H1 (cell line): ENCODE data around the gene WBP1L. TPM values are rescaled to one million over a fixed set of nuclear protein-coding genes. Genes with fewer than 3 reads are reported as not detected.

ENCODE experiments used
- CTCF ChIA-PET: fragments of 300-600 bp; sonication (Branson Sonifier 250); formaldehyde crosslinking; loops from one replicate; lab custom pipeline; 2021; ENCODE audit not compliant: partially characterized antibody; lab: Charles Lee
- POLR2A ChIA-PET: fragments of 300-600 bp; sonication (Branson Sonifier 250); formaldehyde crosslinking; loops from one replicate; lab custom pipeline; 2021; ENCODE audit warnings: inconsistent platforms; ENCODE audit not compliant: partially characterized antibody; lab: Charles Lee
- DNase-seq, 2 experiments: peaks; one replicate each; pipeline versions ENCODE4 v3.0.0 to v3.0.0-alpha.2; 2010 to 2022; ENCODE audit warnings: low spot score in 2 of 2, low read depth in 1 of 2, mixed read lengths in 1 of 2
- FAIRE-seq: peaks from 2 replicates; lab custom pipeline; 2011; peaks lifted over from hg19 to GRCh38; lab: Jason Lieb, UNC
- H2AFZ ChIP-seq: 2 replicates; pipeline ENCODE4 v1.8.1; 2012; ENCODE audit warnings: low read length, inconsistent platforms
- H2AK5ac ChIP-seq: 2 replicates; pipeline ENCODE4 v1.6.1; 2013; ENCODE audit warnings: low read depth, low read length
- H2BK120ac ChIP-seq: replicated peaks from 2 replicates; pipeline ENCODE3; 2013; ENCODE audit warnings: low read depth, low read length, inconsistent platforms
- H2BK12ac ChIP-seq: 2 replicates; pipeline ENCODE4 v1.6.1; 2013; ENCODE audit warnings: low read depth, low read length
- H2BK15ac ChIP-seq: 2 replicates; pipeline ENCODE4 v1.6.1; 2013; ENCODE audit warnings: low read length
- H2BK20ac ChIP-seq: 2 replicates; pipeline ENCODE4 v1.6.1; 2013; ENCODE audit warnings: low read length
- H2BK5ac ChIP-seq: 2 replicates; pipeline ENCODE4 v1.6.1; 2013; ENCODE audit warnings: low read depth, low read length
- H3K14ac ChIP-seq: 2 replicates; pipeline ENCODE4 v1.6.1; 2013; ENCODE audit warnings: inconsistent platforms; ENCODE audit not compliant: insufficient read length
- H3K18ac ChIP-seq: 2 replicates; pipeline ENCODE4 v1.6.1; 2013; ENCODE audit warnings: low read length; ENCODE audit errors: extremely low read depth
- H3K23ac ChIP-seq: 2 replicates; pipeline ENCODE4 v1.6.1; 2013; ENCODE audit warnings: inconsistent platforms; ENCODE audit not compliant: insufficient read length
- H3K23me2 ChIP-seq: 2 replicates; pipeline ENCODE4 v1.6.1; 2013; ENCODE audit warnings: low read depth, low read length
- H3K27ac ChIP-seq: 2 replicates; pipeline ENCODE4 v1.6.1; 2011; ENCODE audit warnings: low read depth, low read length, inconsistent platforms
- H3K27me3 ChIP-seq, 4 experiments: replicated peaks in 1 of 4; 1 replicate in 1 of 4; 2 replicates in 3 of 4; pipeline versions ENCODE4 v1.6.1 to v1.8.1; 2011 to 2013; ENCODE audit warnings: low read length in 3 of 4, mild to moderate bottlenecking in 3 of 4, inconsistent platforms in 2 of 4, mixed read lengths in 2 of 4, moderate library complexity in 1 of 4; ENCODE audit not compliant: control insufficient read depth in 3 of 4, insufficient read depth in 3 of 4; ENCODE audit errors: extremely low read depth in 1 of 4
- H3K36me3 ChIP-seq, 4 experiments: 2 replicates each; pipeline versions ENCODE4 v1.6.1 to v1.8.1; 2011 to 2013; ENCODE audit warnings: mild to moderate bottlenecking in 4 of 4, low read length in 3 of 4, moderate library complexity in 2 of 4, control low read depth in 1 of 4, inconsistent platforms in 1 of 4; ENCODE audit not compliant: insufficient read depth in 4 of 4, control insufficient read depth in 2 of 4
- H3K4ac ChIP-seq: replicated peaks from 2 replicates; pipeline ENCODE3; 2013; ENCODE audit warnings: low read length, low read depth, mixed read lengths, inconsistent platforms; ENCODE audit not compliant: insufficient read length
- H3K4me1 ChIP-seq, 4 experiments: replicated peaks in 1 of 4; 1 replicate in 1 of 4; 2 replicates in 3 of 4; pipeline versions ENCODE4 v1.6.1 to v1.8.1; 2011 to 2013; ENCODE audit warnings: low read length in 3 of 4, inconsistent platforms in 2 of 4, mixed read lengths in 1 of 4; ENCODE audit not compliant: insufficient read depth in 4 of 4, control insufficient read depth in 3 of 4
- H3K4me2 ChIP-seq, 2 experiments: 2 replicates each; pipeline versions ENCODE4 v1.6.1 to v1.8.1; 2011 to 2013; ENCODE audit warnings: low read depth in 2 of 2, low read length in 2 of 2, control low read depth in 1 of 2, inconsistent platforms in 1 of 2, mild to moderate bottlenecking in 1 of 2; ENCODE audit not compliant: insufficient read depth in 1 of 2
- H3K4me3 ChIP-seq, 4 experiments: fragments of 200-600, 300-600 bp in 1 of 4; sonication (generic), shearing (Covaris generic), sonication (Bioruptor Twin) in 1 of 4; 2 replicates each; pipeline versions ENCODE4 v1.5.1 to v1.8.1; 2011 to 2016; ENCODE audit warnings: low read length in 4 of 4, low read depth in 3 of 4, control low read depth in 2 of 4, inconsistent platforms in 2 of 4, mild to moderate bottlenecking in 2 of 4, mixed read lengths in 1 of 4, moderate library complexity in 1 of 4; ENCODE audit not compliant: insufficient read depth in 2 of 4; ENCODE audit errors: extremely low read depth in 1 of 4
- H3K56ac ChIP-seq: replicated peaks from 2 replicates; pipeline ENCODE3; 2013; ENCODE audit warnings: low read depth, mild to moderate bottlenecking, mixed read lengths, low read length, inconsistent platforms; ENCODE audit not compliant: insufficient read length
- H3K79me1 ChIP-seq: 2 replicates; pipeline ENCODE4 v1.6.1; 2013; ENCODE audit warnings: low read depth, low read length, control low read depth
- H3K79me2 ChIP-seq, 2 experiments: 2 replicates each; pipeline versions ENCODE4 v1.6.1 to v1.8.1; 2012 to 2013; ENCODE audit warnings: low read length in 2 of 2, mild to moderate bottlenecking in 2 of 2, inconsistent platforms in 1 of 2; ENCODE audit not compliant: insufficient read depth in 2 of 2, control insufficient read depth in 1 of 2
- H3K9ac ChIP-seq, 4 experiments: replicated peaks in 1 of 4; 1 replicate in 1 of 4; 2 replicates in 3 of 4; pipeline versions ENCODE4 v1.6.1 to v1.8.1; 2011 to 2013; ENCODE audit warnings: low read depth in 3 of 4, low read length in 3 of 4, control low read depth in 2 of 4, mild to moderate bottlenecking in 2 of 4, moderate library complexity in 2 of 4, inconsistent platforms in 1 of 4; ENCODE audit errors: extremely low read depth in 1 of 4
- H3K9me3 ChIP-seq, 2 experiments: 2 replicates each; pipeline versions ENCODE4 v1.6.1 to v1.8.1; 2012 to 2013; ENCODE audit warnings: mild to moderate bottlenecking in 2 of 2, moderate library complexity in 2 of 2, control low read depth in 1 of 2, inconsistent platforms in 1 of 2, low read depth in 1 of 2, low read length in 1 of 2, mixed read lengths in 1 of 2; ENCODE audit not compliant: insufficient read depth in 2 of 2
- H4K20me1 ChIP-seq, 2 experiments: replicated peaks in 1 of 2; 2 replicates each; pipeline versions ENCODE3 to v1.8.1; 2011 to 2013; ENCODE audit warnings: inconsistent platforms in 2 of 2, low read length in 2 of 2, mild to moderate bottlenecking in 1 of 2; ENCODE audit not compliant: insufficient read depth in 2 of 2, control insufficient read depth in 1 of 2
- H4K5ac ChIP-seq: 2 replicates; pipeline ENCODE4 v1.6.1; 2013; ENCODE audit warnings: low read length, low read depth, mixed read lengths, inconsistent platforms; ENCODE audit not compliant: insufficient read length
- H4K8ac ChIP-seq: 2 replicates; pipeline ENCODE4 v1.8.0; 2013; ENCODE audit warnings: mild to moderate bottlenecking, moderate library complexity, low read length, inconsistent platforms; ENCODE audit not compliant: insufficient read depth; ENCODE audit errors: extremely low read depth
- H4K91ac ChIP-seq: replicated peaks from 2 replicates; pipeline ENCODE3; 2013; ENCODE audit warnings: low read length, mixed read lengths, inconsistent platforms; ENCODE audit not compliant: insufficient read length
- WGBS, 2 experiments: shearing (Covaris generic) in 1 of 2; methylation state at CpG; one replicate each; pipeline versions ENCODE4 v1.1.6 to v1.1.7; 2013 to 2015; ENCODE audit warnings: low lambda C conversion rate in 2 of 2, mixed read lengths in 2 of 2, inconsistent platforms in 1 of 2, low coverage in 1 of 2, missing lambda C conversion rate in 1 of 2; ENCODE audit not compliant: insufficient replicate concordance in 2 of 2, insufficient coverage in 1 of 2, insufficient read length in 1 of 2; ENCODE audit errors: extremely low coverage in 1 of 2, missing lambda C conversion rate in 1 of 2; 5-methylcytosine and 5-hydroxymethylcytosine counted together
- polyA plus RNA-seq, 7 experiments: library from polyadenylated mRNA; depleted of rRNA in 3 of 7; stranded (reverse) in 5 of 7; unstranded in 2 of 7; fragments of >200 nt in 5 of 7; fragments of 200-250 nt in 2 of 7; gene quantifications; 1 replicate in 5 of 7; 2 replicates in 1 of 7; 4 replicates in 1 of 7; pipeline versions ENCODE4 v1.2.1 to v1.2.3, GENCODE V29; 2011 to 2013; ENCODE audit warnings: missing spikeins in 2 of 7, mixed read lengths in 2 of 7
- total RNA-seq: library from RNA; stranded (reverse); fragmentation: NEBNext Ultra II Directional; extraction: Animal tissue kit (Norgen Biotek cat#: 25700); gene quantifications from 2 replicates; pipeline ENCODE4 v1.2.1, GENCODE V29; 2021

WBP1L gene
- total and polyA plus RNA-seq, 2 of the 8 experiments (the other 6 are each of a cell fraction or from before 2014, with no cell fraction given), result 26.6 to 29.9 TPM

- no peak overlapping the region for H4K8ac ChIP-seq
- H4K20me1 ChIP-seq, result peaks cover 0 to 4% of the 10 kb centered on the region in 2 experiments
- H3K18ac ChIP-seq, result no peak overlapping the region
- no peaks in the 10 kb centered on the region for H3K79me2 ChIP-seq
- peaks cover 2% of the 10 kb centered on the region; the same call in 1 of the 2 replicates for H3K79me1 ChIP-seq
- H4K91ac ChIP-seq, result no peak overlapping the region
- H2BK15ac ChIP-seq, result no peak overlapping the region
- POLR2A ChIA-PET, result interaction anchor here (0.7 to 1.7 kb wide), 2 partner anchors 11 to 26 kb away, joined by 3 read pairs; no protein-coding TSS in a partner anchor
- 95% methylated on average over 3 of the region's 3 CpGs; no CpG with 5 or more reads in 1 of the 2 experiments for WGBS, 2 experiments
- H3K4me1 ChIP-seq, result no peaks in the 10 kb centered on the region
- no peak overlapping the region for H3K23ac ChIP-seq
- H3K9me3 ChIP-seq, result no peaks in the 10 kb centered on the region
- no peak overlapping the region for H3K56ac ChIP-seq
- DNase-seq, result no peak
- H3K27ac ChIP-seq, result no peak overlapping the region
- no peak for FAIRE-seq
- no peak overlapping the region for H3K4ac ChIP-seq
- no peak overlapping the region for H2BK120ac ChIP-seq
- no peak overlapping the region for H2BK20ac ChIP-seq
- H2AK5ac ChIP-seq, result no peak overlapping the region
- no peak overlapping the region for H4K5ac ChIP-seq
- H2BK12ac ChIP-seq, result no peak overlapping the region
- H2AFZ ChIP-seq, result no peak overlapping the region
- no peaks in the 10 kb centered on the region for H3K27me3 ChIP-seq
- no peak overlapping the region for H3K4me2 ChIP-seq
- no peak overlapping the region for H3K14ac ChIP-seq
- H3K4me3 ChIP-seq, result no peak overlapping the region
- H3K36me3 ChIP-seq, result peaks cover 0 to 17% (median 9%) of the 10 kb centered on the region in 4 experiments; a peak in 5 of 8 replicates
- no peak overlapping the region for H2BK5ac ChIP-seq
- H3K9ac ChIP-seq, result no peak overlapping the region
- CTCF ChIA-PET, result interaction anchor here (0.6 to 1.6 kb wide), 4 partner anchors 12 to 131 kb away, joined by 3 to 6 read pairs (median 3); no protein-coding TSS in a partner anchor
- no peaks in the 10 kb centered on the region for H3K23me2 ChIP-seq
Observed at GRCh38 chr10:102701796-102702195, 42.0 kb upstream of the WBP1L start.
